Neural cell (in vitro differentiated cells): ENCODE measurements around the gene CLTRN.

Experiments used
- CTCF ChIP-seq: fragments of 450-650 bp; IDR thresholded peaks from 2 replicates; pipeline ENCODE4 v1.5.1; 2014; ENCODE audit warnings: antibody characterized with exemption, mild to moderate bottlenecking, moderate library complexity; ENCODE audit not compliant: poor library complexity, severe bottlenecking
- EP300 ChIP-seq: fragments of 450-650 bp; conservative IDR thresholded peaks from 2 replicates; pipeline ENCODE4 v1.6.1; 2014; ENCODE audit warnings: antibody characterized with exemption, mild to moderate bottlenecking, moderate library complexity; ENCODE audit not compliant: poor library complexity, severe bottlenecking
- EZH2 ChIP-seq: fragments of 200-600, 300-800 bp; shearing (Covaris generic), sonication (generic); IDR thresholded peaks from 2 replicates; pipeline ENCODE4 v1.6.1; 2014; ENCODE audit warnings: antibody characterized with exemption, low read length, borderline replicate concordance, mild to moderate bottlenecking; ENCODE audit not compliant: insufficient read depth, poor library complexity, severe bottlenecking
- RAD21 ChIP-seq: fragments of 450-650 bp; conservative IDR thresholded peaks from 2 replicates; pipeline ENCODE4 v1.6.1; 2014; ENCODE audit warnings: antibody characterized with exemption, mild to moderate bottlenecking, moderate library complexity
- SMC3 ChIP-seq: fragments of 450-650 bp; conservative IDR thresholded peaks from 2 replicates; pipeline ENCODE4 v1.6.1; 2014; ENCODE audit warnings: antibody characterized with exemption, mild to moderate bottlenecking, moderate library complexity; ENCODE audit not compliant: poor library complexity
- TAF1 ChIP-seq: IDR thresholded peaks from 2 replicates; pipeline ENCODE4 v1.6.1; 2012; ENCODE audit warnings: low read depth

- TF ChIP-seq RAD21: no peak
- TF ChIP-seq EZH2: no peak
- TF ChIP-seq CTCF: no peak
- TF ChIP-seq TAF1: no peak
- no peak for TF ChIP-seq EP300
- no peak for TF ChIP-seq SMC3
Observed at GRCh38 chrX:15616531-15616930, 48.1 kb downstream of the CLTRN start.
